ENCODE results near the gene RFNG.

DNA sequence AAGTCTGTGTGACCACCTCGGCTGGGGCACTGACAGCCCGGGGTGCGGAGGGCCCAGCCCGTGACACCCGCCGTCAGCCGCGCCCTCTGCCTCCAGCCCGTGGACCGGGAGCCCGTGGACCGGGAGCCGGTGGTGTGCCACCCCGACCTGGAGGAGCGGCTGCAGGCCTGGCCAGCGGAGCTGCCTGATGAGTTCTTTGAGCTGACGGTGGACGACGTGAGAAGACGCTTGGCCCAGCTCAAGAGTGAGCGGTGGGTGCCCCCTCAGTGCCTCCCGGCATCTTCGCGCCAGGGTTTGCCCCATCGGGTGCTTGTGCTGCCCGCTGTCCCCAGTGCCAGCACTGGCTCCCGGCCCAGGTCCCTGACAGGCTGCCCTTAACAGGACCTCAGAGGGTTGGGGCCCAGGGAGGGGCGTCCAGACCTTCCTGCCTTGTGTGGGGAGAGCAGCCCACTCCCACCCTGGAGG is 42.6 kb downstream of the RFNG start:
- TF ChIP-seq, protein P1, sequence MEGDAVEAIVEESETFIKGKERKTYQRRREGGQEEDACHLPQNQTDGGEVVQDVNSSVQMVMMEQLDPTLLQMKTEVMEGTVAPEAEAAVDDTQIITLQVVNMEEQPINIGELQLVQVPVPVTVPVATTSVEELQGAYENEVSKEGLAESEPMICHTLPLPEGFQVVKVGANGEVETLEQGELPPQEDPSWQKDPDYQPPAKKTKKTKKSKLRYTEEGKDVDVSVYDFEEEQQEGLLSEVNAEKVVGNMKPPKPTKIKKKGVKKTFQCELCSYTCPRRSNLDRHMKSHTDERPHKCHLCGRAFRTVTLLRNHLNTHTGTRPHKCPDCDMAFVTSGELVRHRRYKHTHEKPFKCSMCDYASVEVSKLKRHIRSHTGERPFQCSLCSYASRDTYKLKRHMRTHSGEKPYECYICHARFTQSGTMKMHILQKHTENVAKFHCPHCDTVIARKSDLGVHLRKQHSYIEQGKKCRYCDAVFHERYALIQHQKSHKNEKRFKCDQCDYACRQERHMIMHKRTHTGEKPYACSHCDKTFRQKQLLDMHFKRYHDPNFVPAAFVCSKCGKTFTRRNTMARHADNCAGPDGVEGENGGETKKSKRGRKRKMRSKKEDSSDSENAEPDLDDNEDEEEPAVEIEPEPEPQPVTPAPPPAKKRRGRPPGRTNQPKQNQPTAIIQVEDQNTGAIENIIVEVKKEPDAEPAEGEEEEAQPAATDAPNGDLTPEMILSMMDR (IDR thresholded peaks at IDR 0.05) = no peak
- no peak for TF ChIP-seq POLR2A (IDR thresholded peaks at IDR 0.05)

All from testis (tissue), 2 donors.